Spinal cord (tissue), 4 donors: Measurements from ENCODE around the gene KRTAP10-7. TPM values are rescaled to one million over a fixed set of nuclear protein-coding genes. Genes with fewer than 3 reads are reported as not detected.

Experiments used
- polyA plus RNA-seq, 2 donors: library from polyadenylated mRNA; unstranded; fragments of 120-200 nt; gene quantifications; one replicate each; pipeline ENCODE4 v1.2.1, GENCODE V29; 2013; ENCODE audit not compliant: insufficient read length in 2 of 2
- total RNA-seq, 2 donors: library from RNA; depleted of rRNA in 1 of 2; stranded (reverse); fragments of 120-200 nt in 1 of 2; fragments of >200 nt in 1 of 2; gene quantifications; one replicate each; pipeline versions ENCODE4 v1.2.3 to v1.2.4, GENCODE V29; 2013 to 2014

The KRTAP10-7 gene
- total and polyA plus RNA-seq, 4 donors: not detected

Other genes starting within 250 kb of the KRTAP10-7 start
- 10 to 100 TPM in 1 of 2 donors, 1 to 10 TPM in 1; 4.0 to 11.1 TPM for gene TRPM2, start 247.0 kb upstream of the KRTAP10-7 start, total RNA-seq
- gene TRPM2, start 247.0 kb upstream of the KRTAP10-7 start, polyA plus RNA-seq: 10 to 100 TPM; 17.8 to 21.4 TPM
- gene LRRC3, start 145.1 kb upstream of the KRTAP10-7 start, total RNA-seq: 1 to 10 TPM; 1.4 to 2.4 TPM
- 1 to 10 TPM; 4.4 to 6.5 TPM for gene LRRC3, start 145.1 kb upstream of the KRTAP10-7 start, polyA plus RNA-seq
- gene KRTAP10-1, start 60.4 kb upstream of the KRTAP10-7 start, total RNA-seq: not detected
- gene KRTAP10-1, start 60.4 kb upstream of the KRTAP10-7 start, polyA plus RNA-seq: not detected
- not detected for gene KRTAP10-2, start 49.1 kb upstream of the KRTAP10-7 start, total RNA-seq
- gene KRTAP10-2, start 49.1 kb upstream of the KRTAP10-7 start, polyA plus RNA-seq: not detected
- gene KRTAP10-3, start 41.8 kb upstream of the KRTAP10-7 start, total RNA-seq: not detected
- not detected for gene KRTAP10-3, start 41.8 kb upstream of the KRTAP10-7 start, polyA plus RNA-seq
- gene KRTAP10-4, start 26.9 kb upstream of the KRTAP10-7 start, total RNA-seq: not detected
- gene KRTAP10-4, start 26.9 kb upstream of the KRTAP10-7 start, polyA plus RNA-seq: not detected
- gene KRTAP10-5, start 20.0 kb upstream of the KRTAP10-7 start, total RNA-seq: not detected
- gene KRTAP10-5, start 20.0 kb upstream of the KRTAP10-7 start, polyA plus RNA-seq: not detected
- not detected for gene KRTAP10-6, start 8.1 kb upstream of the KRTAP10-7 start, total RNA-seq
- gene KRTAP10-6, start 8.1 kb upstream of the KRTAP10-7 start, polyA plus RNA-seq: not detected
- not detected for gene KRTAP10-8, start 11.5 kb downstream of the KRTAP10-7 start, total RNA-seq
- gene KRTAP10-8, start 11.5 kb downstream of the KRTAP10-7 start, polyA plus RNA-seq: not detected
- gene KRTAP10-9, start 26.5 kb downstream of the KRTAP10-7 start, total RNA-seq: not detected
- not detected for gene KRTAP10-9, start 26.5 kb downstream of the KRTAP10-7 start, polyA plus RNA-seq
- not detected for gene KRTAP10-10, start 36.8 kb downstream of the KRTAP10-7 start, total RNA-seq
- not detected for gene KRTAP10-10, start 36.8 kb downstream of the KRTAP10-7 start, polyA plus RNA-seq
- gene KRTAP10-11, start 45.8 kb downstream of the KRTAP10-7 start, total RNA-seq: not detected
- not detected for gene KRTAP10-11, start 45.8 kb downstream of the KRTAP10-7 start, polyA plus RNA-seq
- gene KRTAP12-4, start 54.1 kb downstream of the KRTAP10-7 start, total RNA-seq: not detected
- not detected for gene KRTAP12-4, start 54.1 kb downstream of the KRTAP10-7 start, polyA plus RNA-seq
- gene KRTAP12-3, start 57.3 kb downstream of the KRTAP10-7 start, total RNA-seq: not detected
- gene KRTAP12-3, start 57.3 kb downstream of the KRTAP10-7 start, polyA plus RNA-seq: not detected
- not detected for gene KRTAP12-2, start 66.3 kb downstream of the KRTAP10-7 start, total RNA-seq
- gene KRTAP12-2, start 66.3 kb downstream of the KRTAP10-7 start, polyA plus RNA-seq: not detected
- gene KRTAP12-1, start 81.6 kb downstream of the KRTAP10-7 start, total RNA-seq: not detected
- not detected for gene KRTAP12-1, start 81.6 kb downstream of the KRTAP10-7 start, polyA plus RNA-seq
- gene KRTAP10-12, start 96.6 kb downstream of the KRTAP10-7 start, total RNA-seq: not detected
- not detected for gene KRTAP10-12, start 96.6 kb downstream of the KRTAP10-7 start, polyA plus RNA-seq
- under 1 TPM in 1 of 2 donors, not detected in 1; 0.66 TPM for gene TSPEAR, start 111.0 kb downstream of the KRTAP10-7 start, total RNA-seq
- gene TSPEAR, start 111.0 kb downstream of the KRTAP10-7 start, polyA plus RNA-seq: under 1 TPM; 0.24 to 0.33 TPM
- gene UBE2G2, start 201.2 kb downstream of the KRTAP10-7 start, total RNA-seq: 10 to 100 TPM; 53.0 to 62.6 TPM
- 100 to 1,000 TPM in 1 of 2 donors, 10 to 100 TPM in 1; 83.8 to 102 TPM for gene UBE2G2, start 201.2 kb downstream of the KRTAP10-7 start, polyA plus RNA-seq
- 10 to 100 TPM; 66.8 to 80.7 TPM for gene SUMO3, start 217.5 kb downstream of the KRTAP10-7 start, total RNA-seq
- gene SUMO3, start 217.5 kb downstream of the KRTAP10-7 start, polyA plus RNA-seq: 100 to 1,000 TPM; 144 to 159 TPM